Heart left ventricle (tissue), 16 donors: ENCODE data around the gene FNDC3B. TPM values are rescaled to one million over a fixed set of nuclear protein-coding genes. Genes with fewer than 3 reads are reported as not detected.

Experiments used
- ATAC-seq, 4 donors: fragments of 200-7000 bp; cut with Tn5 transposase; one replicate each; pipeline ENCODE4 v1.9.1; 2020 to 2022; ENCODE audit warnings: moderate library complexity in 4 of 4, mild to moderate bottlenecking in 3 of 4, moderate number of reproducible peaks in 1 of 4
- DNase-seq, 5 donors: peaks; one replicate each; pipeline ENCODE4 v3.0.0-alpha.2; 2020
- H3K27ac ChIP-seq, 12 donors: fragments of 200-600 bp; sonication (generic) in 4 of 12; one replicate each; pipeline versions ENCODE4 v1.5.0 to v1.8.0; 2016 to 2022; ENCODE audit warnings: mild to moderate bottlenecking in 2 of 12
- H3K27me3 ChIP-seq, 9 donors: fragments of 200-600 bp; sonication (generic) in 2 of 9; one replicate each; pipeline versions ENCODE4 v1.5.1 to v1.8.0; 2016 to 2022; ENCODE audit warnings: mild to moderate bottlenecking in 3 of 9
- H3K36me3 ChIP-seq, 9 donors: fragments of 200-600 bp; sonication (generic) in 2 of 9; one replicate each; pipeline versions ENCODE4 v1.5.0 to v1.8.0; 2018 to 2022; ENCODE audit warnings: mild to moderate bottlenecking in 2 of 9
- H3K4me1 ChIP-seq, 12 donors: fragments of 200-600 bp; sonication (generic) in 4 of 12; one replicate each; pipeline versions ENCODE4 v1.5.0 to v1.8.0; 2016 to 2022; ENCODE audit warnings: mild to moderate bottlenecking in 3 of 12
- H3K4me3 ChIP-seq, 12 donors: fragments of 200-600 bp; sonication (generic) in 4 of 12; one replicate each; pipeline versions ENCODE4 v1.5.0 to v1.8.0; 2017 to 2022; ENCODE audit warnings: mild to moderate bottlenecking in 9 of 12, moderate library complexity in 4 of 12
- H3K9me3 ChIP-seq, 12 donors: fragments of 200-600 bp; sonication (generic) in 4 of 12; one replicate each; pipeline versions ENCODE4 v1.5.0 to v1.8.0; 2016 to 2022; ENCODE audit warnings: mild to moderate bottlenecking in 1 of 12
- POLR2A ChIP-seq, 2 donors: fragments of 450-650 bp; IDR thresholded peaks; one replicate each; pipeline ENCODE4 v1.6.1; 2017; ENCODE audit warnings: antibody characterized with exemption in 2 of 2, mild to moderate bottlenecking in 2 of 2, moderate library complexity in 2 of 2
- WGBS, 4 donors: extraction: QIAGEN DNeasy Blood & Tissue Kit in 2 of 4; methylation state at CpG; one replicate each; pipeline versions ENCODE4 v1.1.5 to v1.1.7; 2013 to 2018; 5-methylcytosine and 5-hydroxymethylcytosine counted together
- intact Hi-C, 10 donors: fragments of 100-400 bp; cut with DNase I; formaldehyde crosslinking; loops; one replicate each; pipeline versions ENCODE4 v1.11.1 to v1.14.2; 2022
- polyA plus RNA-seq, 2 donors: library from polyadenylated mRNA; stranded (reverse); fragments of 200-250 nt; gene quantifications; one replicate each; pipeline ENCODE4 v1.2.3, GENCODE V29; 2013
- total RNA-seq, 9 donors: library from RNA; depleted of rRNA in 2 of 9; stranded (reverse); fragments of >200 nt in 2 of 9; fragmentation: NEBNext Ultra II Directional in 3 of 9; extraction: Animal tissue kit (Norgen Biotek cat#: 25700) in 3 of 9; gene quantifications; one replicate each; pipeline versions ENCODE4 v1.1.0 to v1.2.4, GENCODE V29; 2016 to 2023
- TF ChIP-seq, protein P1 (sequence below), 12 donors: fragments of 200-600 bp; sonication (generic) in 4 of 12; IDR thresholded peaks; one replicate each; pipeline versions ENCODE4 v1.5.0 to v1.8.0; 2018 to 2022; ENCODE audit warnings: antibody characterized with exemption in 12 of 12, mild to moderate bottlenecking in 5 of 12
- donor health status: ischemic (EF 13 %, LVEDD 7.1; RV severe dilation, severe dysfunction).
- donor health status: healthy with polysubstance abuse.
- donor health status: DM: no; HTN: yes; CAD: no.
- donor health status: DM: no; HTN: no; CAD: no.
- donor health status: ischemic (EF 25% LVEDD 6.9; RV normal size, moderate dysfunction).
- donor health status: ischemic (EF 25% LVEDD 5.7; RV mildly dilated, moderate dysfunction).
- donor health status: healthy.
- donor health status: DM: yes; HTN: yes; CAD: no.
- donor health status: ischemic (EF 35%, LVEDD 5.7; RV mildly dilated, moderate dysfunction).
- donor health status: nonischemic (EF 11% LVEDD 7.7; RV severe dilation, severe dysfunction).
- donor health status: DM: yes; HTN: yes; CAD: no.
- donor health status: PGD.
- donor health status: ischemic (EF 29% LVEDD 5.4; RV normal size, mild dysfunction).
- donor health status: nonischemic (EF 23%, LVEDD 6.1; RV moderate dilation, normal function).

FNDC3B gene
- total and polyA plus RNA-seq, 11 donors, result 9.4 to 113 (median 68.2) TPM

DNA sequence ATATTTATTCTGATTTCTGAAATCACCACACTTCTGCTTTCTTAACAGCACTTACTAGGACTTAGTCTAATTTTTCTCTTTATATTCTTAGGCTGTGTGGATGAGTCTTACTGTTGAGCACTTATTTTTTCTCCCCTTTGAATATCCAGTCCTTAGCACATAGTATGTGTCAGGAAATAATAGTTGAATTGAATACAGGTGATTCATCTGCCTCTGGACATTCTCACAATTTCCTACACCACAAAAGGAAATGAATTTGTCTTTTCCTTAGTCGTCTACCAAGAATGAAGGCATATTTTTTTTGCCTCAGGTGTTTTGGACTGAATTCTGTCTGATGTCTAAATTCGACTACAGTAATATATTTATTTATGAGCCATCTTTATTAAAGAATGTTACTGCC, 204.6 kb downstream of the FNDC3B start:
- Histone ChIP-seq H3K4me1 (peaks cover 0 to 41% (median 17%) of the 10 kb centered on the region in 12 donors), H3K4me3 (no peak overlapping the region), H3K27me3 (no peaks in the 10 kb centered on the region), H3K36me3 (peaks cover 0 to 19% (median 9%) of the 10 kb centered on the region in 9 donors), H3K27ac (no peak overlapping the region), H3K9me3 (peaks cover 0 to 17% (median 3%) of the 10 kb centered on the region in 12 donors)
- DNase-seq, result no peak
- intact Hi-C loops, result no loop called here
- no peak for ATAC-seq
- WGBS, 4 donors, result 51 to 77% (median 63%) methylated on average over 2 of the region's 2 CpGs
- no peak for TF ChIP-seq POLR2A (IDR thresholded peaks at IDR 0.05)
- TF ChIP-seq, protein P1, sequence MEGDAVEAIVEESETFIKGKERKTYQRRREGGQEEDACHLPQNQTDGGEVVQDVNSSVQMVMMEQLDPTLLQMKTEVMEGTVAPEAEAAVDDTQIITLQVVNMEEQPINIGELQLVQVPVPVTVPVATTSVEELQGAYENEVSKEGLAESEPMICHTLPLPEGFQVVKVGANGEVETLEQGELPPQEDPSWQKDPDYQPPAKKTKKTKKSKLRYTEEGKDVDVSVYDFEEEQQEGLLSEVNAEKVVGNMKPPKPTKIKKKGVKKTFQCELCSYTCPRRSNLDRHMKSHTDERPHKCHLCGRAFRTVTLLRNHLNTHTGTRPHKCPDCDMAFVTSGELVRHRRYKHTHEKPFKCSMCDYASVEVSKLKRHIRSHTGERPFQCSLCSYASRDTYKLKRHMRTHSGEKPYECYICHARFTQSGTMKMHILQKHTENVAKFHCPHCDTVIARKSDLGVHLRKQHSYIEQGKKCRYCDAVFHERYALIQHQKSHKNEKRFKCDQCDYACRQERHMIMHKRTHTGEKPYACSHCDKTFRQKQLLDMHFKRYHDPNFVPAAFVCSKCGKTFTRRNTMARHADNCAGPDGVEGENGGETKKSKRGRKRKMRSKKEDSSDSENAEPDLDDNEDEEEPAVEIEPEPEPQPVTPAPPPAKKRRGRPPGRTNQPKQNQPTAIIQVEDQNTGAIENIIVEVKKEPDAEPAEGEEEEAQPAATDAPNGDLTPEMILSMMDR (IDR thresholded peaks at IDR 0.05), result no peak

DNA sequence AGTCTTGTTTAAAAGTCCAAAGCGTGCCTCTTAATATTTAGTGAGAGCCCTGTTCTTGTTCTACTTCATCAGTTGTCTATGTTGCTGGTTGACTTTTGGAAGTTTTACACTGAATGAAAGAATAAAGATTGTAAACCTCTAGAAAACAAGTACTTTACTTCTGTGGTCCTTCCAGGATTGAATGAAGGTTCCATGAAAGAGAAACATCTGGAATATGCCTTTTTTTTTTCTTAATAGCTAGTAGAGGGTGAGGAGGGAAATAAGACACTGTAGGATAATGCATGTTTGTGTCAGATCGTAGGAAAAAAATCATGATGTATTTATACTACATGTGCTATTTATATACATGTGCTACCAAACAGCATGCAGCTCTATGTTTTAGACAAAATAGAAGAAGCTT, 205.9 kb downstream of the FNDC3B start:
- Histone ChIP-seq H3K27me3 (no peaks in the 10 kb centered on the region), H3K4me1 (peaks cover 0 to 47% (median 15%) of the 10 kb centered on the region in 12 donors), H3K36me3 (peaks cover 0 to 21% (median 9%) of the 10 kb centered on the region in 9 donors), H3K27ac (no peak overlapping the region), H3K9me3 (peaks cover 0 to 17% (median 3%) of the 10 kb centered on the region in 12 donors), H3K4me3 (no peak overlapping the region)
- DNase-seq (no peak), ATAC-seq (no peak)
- intact Hi-C loops, result no loop called here
- 72 to 81% (median 77%) methylated on average over 2 of the region's 2 CpGs for WGBS, 4 donors
- TF ChIP-seq, protein P1 (IDR thresholded peaks at IDR 0.05), result no peak

DNA sequence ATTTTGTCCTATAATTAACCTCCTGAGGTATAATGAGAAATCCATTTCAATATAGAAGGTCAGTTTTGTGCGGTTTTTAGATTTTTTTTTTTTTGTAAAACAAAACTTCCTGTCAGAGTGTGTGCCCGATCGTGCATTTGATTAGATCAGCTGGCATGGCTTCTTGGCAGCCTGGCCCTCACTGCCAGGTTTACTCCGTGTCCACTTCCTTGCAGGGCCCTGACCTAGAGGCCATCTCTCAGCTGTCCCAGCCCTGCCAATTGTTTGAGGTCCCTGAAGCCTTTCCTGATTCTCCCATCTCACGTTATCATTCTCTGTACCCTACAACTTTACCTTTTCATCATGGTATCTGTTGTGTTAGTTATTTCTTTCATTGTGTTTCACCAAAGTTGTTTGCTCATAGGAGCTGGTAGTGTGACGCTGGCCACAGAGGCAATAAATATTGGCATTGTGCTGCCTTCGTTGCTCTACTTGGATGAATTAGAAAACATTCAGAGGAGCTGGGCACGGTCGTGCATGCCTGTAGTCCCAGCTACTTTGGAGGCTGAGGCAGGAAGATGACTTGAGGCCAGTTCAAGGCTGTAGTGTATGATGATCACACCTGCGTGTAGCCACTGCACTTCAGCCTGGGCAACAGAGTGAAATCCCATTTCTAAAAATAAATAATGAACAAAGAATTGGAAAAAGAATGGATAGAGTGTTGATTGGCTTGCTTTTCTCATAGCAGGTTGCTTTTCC, 206.9 kb downstream of the FNDC3B start:
- 46 to 60% (median 56%) methylated on average over 10 of the region's 10 CpGs for WGBS, 4 donors
- ATAC-seq (peak in 3 of 4 donors; percentile 47 to 61 (median 60)), DNase-seq (peak in 1 of 5 donors; percentile 37)
- intact Hi-C loops, result no loop called here
- peak overlapping the region in 2 of 12 donors; percentile 1 to 5 for H3K27ac ChIP-seq
- H3K4me1 ChIP-seq, result peaks cover 0 to 49% (median 16%) of the 10 kb centered on the region in 12 donors
- peaks cover 0 to 25% (median 11%) of the 10 kb centered on the region in 9 donors for H3K36me3 ChIP-seq
- TF ChIP-seq, protein P1 (IDR thresholded peaks at IDR 0.05), result no peak
- TF ChIP-seq POLR2A (IDR thresholded peaks at IDR 0.05), result no peak
- H3K9me3 ChIP-seq, result peaks cover 0 to 17% (median 3%) of the 10 kb centered on the region in 12 donors
- H3K4me3 ChIP-seq, result no peak overlapping the region
- H3K27me3 ChIP-seq, result no peaks in the 10 kb centered on the region

DNA sequence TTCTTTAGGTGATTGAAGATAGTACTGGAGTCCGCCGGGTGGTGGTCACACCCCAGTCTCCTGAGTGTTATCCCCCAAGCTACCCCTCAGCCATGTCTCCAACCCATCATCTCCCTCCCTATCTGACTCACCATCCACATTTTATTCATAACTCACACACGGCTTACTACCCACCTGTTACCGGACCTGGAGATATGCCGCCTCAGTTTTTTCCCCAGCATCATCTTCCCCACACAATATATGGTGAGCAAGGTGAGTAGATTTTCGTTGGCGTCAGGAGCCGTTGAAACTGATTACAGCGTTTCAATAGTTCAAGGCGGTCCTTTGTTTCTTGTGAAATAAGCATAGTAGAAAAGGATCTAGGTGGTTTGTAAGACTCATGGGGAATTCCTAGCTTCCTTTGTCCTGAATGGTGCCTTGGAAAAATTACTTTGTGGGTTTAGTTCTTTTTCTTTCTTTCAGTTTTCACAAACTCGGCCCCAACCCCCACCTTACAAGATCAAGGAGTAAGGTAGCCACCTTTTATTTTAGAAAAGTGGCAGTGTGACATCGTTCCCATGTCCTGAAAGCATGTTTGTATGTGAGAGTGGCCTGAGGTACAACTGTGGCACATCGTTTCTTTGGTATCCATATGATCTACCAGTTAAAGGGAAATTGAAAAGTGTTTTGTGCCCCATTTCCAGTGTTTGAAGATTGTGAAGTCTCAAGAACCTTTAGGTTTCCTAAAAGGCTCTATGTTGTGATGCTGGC, 208.3 kb downstream of the FNDC3B start:
- WGBS, 4 donors, result 95 to 96% (median 95%) methylated on average over 13 of the region's 13 CpGs
- intact Hi-C loops, result no loop called here

More for the DNA sequence above, 208.3 kb downstream of the FNDC3B start:
- no peak for TF ChIP-seq POLR2A (IDR thresholded peaks at IDR 0.05)
- TF ChIP-seq, protein P1 (IDR thresholded peaks at IDR 0.05), result no peak
- no peaks in the 10 kb centered on the region for H3K27me3 ChIP-seq
- H3K4me1 ChIP-seq, result peaks cover 0 to 49% (median 16%) of the 10 kb centered on the region in 12 donors
- ATAC-seq, result no peak
- H3K4me3 ChIP-seq, result no peak overlapping the region
- no peak overlapping the region for H3K27ac ChIP-seq
- H3K9me3 ChIP-seq, result peaks cover 0 to 8% (median 0%) of the 10 kb centered on the region in 12 donors
- peaks cover 0 to 35% (median 26%) of the 10 kb centered on the region in 9 donors for H3K36me3 ChIP-seq
- DNase-seq, result no peak
